GM23338 (cell line): ENCODE measurements around the gene OASL. TPM values are rescaled to one million over a fixed set of nuclear protein-coding genes. Genes with fewer than 3 reads are reported as not detected.

Experiments used
- ETS1 ChIP-seq: IDR thresholded peaks from 2 replicates; pipeline ENCODE4 v1.6.1; 2016; ENCODE audit warnings: antibody characterized with exemption
- ZNF114 ChIP-seq: fragments of 250-450 bp; sonication (Bioruptor Pico); IDR thresholded peaks from 2 replicates; pipeline ENCODE4 v1.5.0; 2020; ENCODE audit warnings: mild to moderate bottlenecking, moderate library complexity
- ZNF331 ChIP-seq: fragments of 250-450 bp; sonication (Bioruptor Pico); IDR thresholded peaks from 2 replicates; pipeline ENCODE4 v1.5.0; 2020; ENCODE audit warnings: low read depth, mild to moderate bottlenecking, moderate library complexity
- polyA plus RNA-seq: library from polyadenylated mRNA; unstranded; fragments of >200 nt; fragmentation: Nextera tagmentation; extraction: Ambion mirVana; gene quantifications from 2 replicates; pipeline ENCODE4 v1.2.1, GENCODE V29; 2016
- total RNA-seq: library from RNA; depleted of rRNA; stranded (reverse); fragments of >200 nt; shearing (Covaris generic); gene quantifications from 2 replicates; pipeline ENCODE4 v1.2.3, GENCODE V29; 2014
- TF ChIP-seq, protein P1 (sequence below): fragments of 250-450 bp; sonication (Bioruptor Pico); IDR thresholded peaks from 2 replicates; pipeline ENCODE4 v1.5.0; 2020; ENCODE audit warnings: mild to moderate bottlenecking, moderate library complexity
- TF ChIP-seq, protein P2 (sequence below), 2 experiments: fragments of 200-600 bp in 1 of 2; sonication (generic) in 1 of 2; conservative IDR thresholded peaks; 2 replicates each; pipeline versions ENCODE4 v1.5.1 to v1.6.1; 2016 to 2017; ENCODE audit warnings: antibody characterized with exemption in 2 of 2, low read depth in 2 of 2, mild to moderate bottlenecking in 2 of 2, moderate library complexity in 1 of 2
- TF ChIP-seq, protein P3 (sequence below): IDR thresholded peaks from one replicate; pipeline ENCODE4 v1.6.1; 2018; ENCODE audit warnings: antibody characterized with exemption; ENCODE audit not compliant: unreplicated experiment

OASL gene
- total and polyA plus RNA-seq, 2 experiments from 2014 or later = not detected

- TF ChIP-seq, protein P1, sequence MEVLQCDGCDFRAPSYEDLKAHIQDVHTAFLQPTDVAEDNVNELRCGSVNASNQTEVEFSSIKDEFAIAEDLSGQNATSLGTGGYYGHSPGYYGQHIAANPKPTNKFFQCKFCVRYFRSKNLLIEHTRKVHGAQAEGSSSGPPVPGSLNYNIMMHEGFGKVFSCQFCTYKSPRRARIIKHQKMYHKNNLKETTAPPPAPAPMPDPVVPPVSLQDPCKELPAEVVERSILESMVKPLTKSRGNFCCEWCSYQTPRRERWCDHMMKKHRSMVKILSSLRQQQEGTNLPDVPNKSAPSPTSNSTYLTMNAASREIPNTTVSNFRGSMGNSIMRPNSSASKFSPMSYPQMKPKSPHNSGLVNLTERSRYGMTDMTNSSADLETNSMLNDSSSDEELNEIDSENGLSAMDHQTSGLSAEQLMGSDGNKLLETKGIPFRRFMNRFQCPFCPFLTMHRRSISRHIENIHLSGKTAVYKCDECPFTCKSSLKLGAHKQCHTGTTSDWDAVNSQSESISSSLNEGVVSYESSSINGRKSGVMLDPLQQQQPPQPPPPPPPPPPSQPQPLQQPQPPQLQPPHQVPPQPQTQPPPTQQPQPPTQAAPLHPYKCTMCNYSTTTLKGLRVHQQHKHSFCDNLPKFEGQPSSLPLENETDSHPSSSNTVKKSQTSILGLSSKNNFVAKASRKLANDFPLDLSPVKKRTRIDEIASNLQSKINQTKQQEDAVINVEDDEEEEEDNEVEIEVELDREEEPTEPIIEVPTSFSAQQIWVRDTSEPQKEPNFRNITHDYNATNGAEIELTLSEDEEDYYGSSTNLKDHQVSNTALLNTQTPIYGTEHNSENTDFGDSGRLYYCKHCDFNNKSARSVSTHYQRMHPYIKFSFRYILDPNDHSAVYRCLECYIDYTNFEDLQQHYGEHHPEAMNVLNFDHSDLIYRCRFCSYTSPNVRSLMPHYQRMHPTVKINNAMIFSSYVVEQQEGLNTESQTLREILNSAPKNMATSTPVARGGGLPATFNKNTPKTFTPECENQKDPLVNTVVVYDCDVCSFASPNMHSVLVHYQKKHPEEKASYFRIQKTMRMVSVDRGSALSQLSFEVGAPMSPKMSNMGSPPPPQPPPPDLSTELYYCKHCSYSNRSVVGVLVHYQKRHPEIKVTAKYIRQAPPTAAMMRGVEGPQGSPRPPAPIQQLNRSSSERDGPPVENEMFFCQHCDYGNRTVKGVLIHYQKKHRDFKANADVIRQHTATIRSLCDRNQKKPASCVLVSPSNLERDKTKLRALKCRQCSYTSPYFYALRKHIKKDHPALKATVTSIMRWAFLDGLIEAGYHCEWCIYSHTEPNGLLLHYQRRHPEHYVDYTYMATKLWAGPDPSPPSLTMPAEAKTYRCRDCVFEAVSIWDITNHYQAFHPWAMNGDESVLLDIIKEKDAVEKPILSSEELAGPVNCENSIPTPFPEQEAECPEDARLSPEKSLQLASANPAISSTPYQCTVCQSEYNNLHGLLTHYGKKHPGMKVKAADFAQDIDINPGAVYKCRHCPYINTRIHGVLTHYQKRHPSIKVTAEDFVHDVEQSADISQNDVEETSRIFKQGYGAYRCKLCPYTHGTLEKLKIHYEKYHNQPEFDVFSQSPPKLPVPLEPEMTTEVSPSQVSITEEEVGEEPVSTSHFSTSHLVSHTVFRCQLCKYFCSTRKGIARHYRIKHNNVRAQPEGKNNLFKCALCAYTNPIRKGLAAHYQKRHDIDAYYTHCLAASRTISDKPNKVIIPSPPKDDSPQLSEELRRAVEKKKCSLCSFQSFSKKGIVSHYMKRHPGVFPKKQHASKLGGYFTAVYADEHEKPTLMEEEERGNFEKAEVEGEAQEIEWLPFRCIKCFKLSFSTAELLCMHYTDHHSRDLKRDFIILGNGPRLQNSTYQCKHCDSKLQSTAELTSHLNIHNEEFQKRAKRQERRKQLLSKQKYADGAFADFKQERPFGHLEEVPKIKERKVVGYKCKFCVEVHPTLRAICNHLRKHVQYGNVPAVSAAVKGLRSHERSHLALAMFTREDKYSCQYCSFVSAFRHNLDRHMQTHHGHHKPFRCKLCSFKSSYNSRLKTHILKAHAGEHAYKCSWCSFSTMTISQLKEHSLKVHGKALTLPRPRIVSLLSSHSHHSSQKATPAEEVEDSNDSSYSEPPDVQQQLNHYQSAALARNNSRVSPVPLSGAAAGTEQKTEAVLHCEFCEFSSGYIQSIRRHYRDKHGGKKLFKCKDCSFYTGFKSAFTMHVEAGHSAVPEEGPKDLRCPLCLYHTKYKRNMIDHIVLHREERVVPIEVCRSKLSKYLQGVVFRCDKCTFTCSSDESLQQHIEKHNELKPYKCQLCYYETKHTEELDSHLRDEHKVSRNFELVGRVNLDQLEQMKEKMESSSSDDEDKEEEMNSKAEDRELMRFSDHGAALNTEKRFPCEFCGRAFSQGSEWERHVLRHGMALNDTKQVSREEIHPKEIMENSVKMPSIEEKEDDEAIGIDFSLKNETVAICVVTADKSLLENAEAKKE = no peak
- TF ChIP-seq ZNF331 (CRISPR knock-in tag) (no peak), ZNF114 (CRISPR knock-in tag) (no peak), ETS1 (no peak)
- TF ChIP-seq, protein P2, sequence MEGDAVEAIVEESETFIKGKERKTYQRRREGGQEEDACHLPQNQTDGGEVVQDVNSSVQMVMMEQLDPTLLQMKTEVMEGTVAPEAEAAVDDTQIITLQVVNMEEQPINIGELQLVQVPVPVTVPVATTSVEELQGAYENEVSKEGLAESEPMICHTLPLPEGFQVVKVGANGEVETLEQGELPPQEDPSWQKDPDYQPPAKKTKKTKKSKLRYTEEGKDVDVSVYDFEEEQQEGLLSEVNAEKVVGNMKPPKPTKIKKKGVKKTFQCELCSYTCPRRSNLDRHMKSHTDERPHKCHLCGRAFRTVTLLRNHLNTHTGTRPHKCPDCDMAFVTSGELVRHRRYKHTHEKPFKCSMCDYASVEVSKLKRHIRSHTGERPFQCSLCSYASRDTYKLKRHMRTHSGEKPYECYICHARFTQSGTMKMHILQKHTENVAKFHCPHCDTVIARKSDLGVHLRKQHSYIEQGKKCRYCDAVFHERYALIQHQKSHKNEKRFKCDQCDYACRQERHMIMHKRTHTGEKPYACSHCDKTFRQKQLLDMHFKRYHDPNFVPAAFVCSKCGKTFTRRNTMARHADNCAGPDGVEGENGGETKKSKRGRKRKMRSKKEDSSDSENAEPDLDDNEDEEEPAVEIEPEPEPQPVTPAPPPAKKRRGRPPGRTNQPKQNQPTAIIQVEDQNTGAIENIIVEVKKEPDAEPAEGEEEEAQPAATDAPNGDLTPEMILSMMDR (conservative IDR thresholded peaks at IDR 0.05; ENCODE audit: low read depth in 2 of 2) = no peak
- TF ChIP-seq, protein P3, sequence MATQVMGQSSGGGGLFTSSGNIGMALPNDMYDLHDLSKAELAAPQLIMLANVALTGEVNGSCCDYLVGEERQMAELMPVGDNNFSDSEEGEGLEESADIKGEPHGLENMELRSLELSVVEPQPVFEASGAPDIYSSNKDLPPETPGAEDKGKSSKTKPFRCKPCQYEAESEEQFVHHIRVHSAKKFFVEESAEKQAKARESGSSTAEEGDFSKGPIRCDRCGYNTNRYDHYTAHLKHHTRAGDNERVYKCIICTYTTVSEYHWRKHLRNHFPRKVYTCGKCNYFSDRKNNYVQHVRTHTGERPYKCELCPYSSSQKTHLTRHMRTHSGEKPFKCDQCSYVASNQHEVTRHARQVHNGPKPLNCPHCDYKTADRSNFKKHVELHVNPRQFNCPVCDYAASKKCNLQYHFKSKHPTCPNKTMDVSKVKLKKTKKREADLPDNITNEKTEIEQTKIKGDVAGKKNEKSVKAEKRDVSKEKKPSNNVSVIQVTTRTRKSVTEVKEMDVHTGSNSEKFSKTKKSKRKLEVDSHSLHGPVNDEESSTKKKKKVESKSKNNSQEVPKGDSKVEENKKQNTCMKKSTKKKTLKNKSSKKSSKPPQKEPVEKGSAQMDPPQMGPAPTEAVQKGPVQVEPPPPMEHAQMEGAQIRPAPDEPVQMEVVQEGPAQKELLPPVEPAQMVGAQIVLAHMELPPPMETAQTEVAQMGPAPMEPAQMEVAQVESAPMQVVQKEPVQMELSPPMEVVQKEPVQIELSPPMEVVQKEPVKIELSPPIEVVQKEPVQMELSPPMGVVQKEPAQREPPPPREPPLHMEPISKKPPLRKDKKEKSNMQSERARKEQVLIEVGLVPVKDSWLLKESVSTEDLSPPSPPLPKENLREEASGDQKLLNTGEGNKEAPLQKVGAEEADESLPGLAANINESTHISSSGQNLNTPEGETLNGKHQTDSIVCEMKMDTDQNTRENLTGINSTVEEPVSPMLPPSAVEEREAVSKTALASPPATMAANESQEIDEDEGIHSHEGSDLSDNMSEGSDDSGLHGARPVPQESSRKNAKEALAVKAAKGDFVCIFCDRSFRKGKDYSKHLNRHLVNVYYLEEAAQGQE = no peak
These were observed 40.6 kb downstream of the OASL start (continued) for GRCh38 chr12:120998435-120998834.
